ENCODE measurements around the gene EED.
"Not testable (repeated sequence)": the region's sequence is repeated elsewhere in the genome, so short reads cannot be mapped to it uniquely, and the experiment has no call there.

Gene EED

GRCh38 chr11:86219311-86220193 is 25.0 kb upstream of the EED start:
- DNase-seq, result no peak

GRCh38 chr11:86220653-86221052 is 23.9 kb upstream of the EED start:
- no peak for DNase-seq

GRCh38 chr11:86222081-86222480 is 22.5 kb upstream of the EED start:
- DNase-seq, result no peak

- not testable (repeated sequence) for DNase-seq
Observed at GRCh38 chr11:86224575-86224974, 20.0 kb upstream of the EED start.

- not testable (repeated sequence) for DNase-seq
Observed at GRCh38 chr11:86225344-86225743, 19.2 kb upstream of the EED start.

- DNase-seq, result no peak
Observed at GRCh38 chr11:86228269-86229038, 16.1 kb upstream of the EED start.

GRCh38 chr11:86229039-86229330 is 15.6 kb upstream of the EED start:
- not testable (repeated sequence) for DNase-seq

GRCh38 chr11:86230179-86230804 is 14.3 kb upstream of the EED start:
- no peak for DNase-seq

GRCh38 chr11:86230921-86231434 is 13.6 kb upstream of the EED start:
- DNase-seq, result no peak

- DNase-seq, result no peak
Observed at GRCh38 chr11:86232556-86232955, 12.0 kb upstream of the EED start.

GRCh38 chr11:86234831-86235461 is 9.6 kb upstream of the EED start:
- DNase-seq, result no peak

GRCh38 chr11:86237267-86237804 is 7.2 kb upstream of the EED start:
- DNase-seq, result no peak

GRCh38 chr11:86240164-86240563 is 4.4 kb upstream of the EED start:
- no peak for DNase-seq

- DNase-seq, result no peak
Observed at GRCh38 chr11:86241956-86242535, 2.5 kb upstream of the EED start.

- DNase-seq, result no peak
Observed at GRCh38 chr11:86243396-86243795, 1.2 kb upstream of the EED start.

- no peak for DNase-seq
Observed at GRCh38 chr11:86244063-86244521, 461 bp upstream of the EED start.

- DNase-seq, result no peak
Observed at GRCh38 chr11:86245369-86246292, 1.1 kb downstream of the EED start.

- no peak for DNase-seq
Observed at GRCh38 chr11:86246293-86246675, 1.7 kb downstream of the EED start.

- DNase-seq, result no peak
Observed at GRCh38 chr11:86247608-86248007, 3.1 kb downstream of the EED start.

- DNase-seq, result no peak
Observed at GRCh38 chr11:86248609-86249008, 4.1 kb downstream of the EED start.
